H9 (cell line): ENCODE results near the gene ATG2B. TPM values are rescaled to one million over a fixed set of nuclear protein-coding genes. Genes with fewer than 3 reads are reported as not detected.

ENCODE experiments used
- DNase-seq: peaks from one replicate; pipeline ENCODE4 v3.0.0-alpha.2; 2017
- H2AFZ ChIP-seq: one replicate; pipeline ENCODE4 v1.6.1; 2013; ENCODE audit warnings: mild to moderate bottlenecking, low read length, control low read depth, moderate library complexity
- H2AK5ac ChIP-seq: 2 replicates; pipeline ENCODE4 v1.6.1; 2013; ENCODE audit warnings: low read length, control low read depth, mixed read lengths; ENCODE audit not compliant: insufficient read length
- H2BK120ac ChIP-seq: one replicate; pipeline ENCODE4 v1.6.1; 2013; ENCODE audit warnings: low read depth, mild to moderate bottlenecking, low read length, control low read depth, inconsistent platforms; ENCODE audit not compliant: poor library complexity, severe bottlenecking
- H2BK12ac ChIP-seq: 2 replicates; pipeline ENCODE4 v1.6.1; 2013; ENCODE audit warnings: low read length, control low read depth, mixed read lengths, low read depth; ENCODE audit not compliant: insufficient read length
- H2BK15ac ChIP-seq: 2 replicates; pipeline ENCODE4 v1.6.1; 2013; ENCODE audit warnings: low read depth, low read length, control low read depth
- H2BK20ac ChIP-seq: one replicate; pipeline ENCODE4 v1.6.1; 2013; ENCODE audit warnings: low read depth, mild to moderate bottlenecking, low read length, control low read depth, inconsistent platforms; ENCODE audit not compliant: poor library complexity, severe bottlenecking
- H2BK5ac ChIP-seq: 2 replicates; pipeline ENCODE4 v1.6.1; 2013; ENCODE audit warnings: low read length, control low read depth, mixed read lengths; ENCODE audit not compliant: insufficient read length
- H3K14ac ChIP-seq: 2 replicates; pipeline ENCODE4 v1.6.1; 2013; ENCODE audit warnings: low read length, control low read depth; ENCODE audit not compliant: insufficient read depth
- H3K18ac ChIP-seq: 2 replicates; pipeline ENCODE4 v1.6.1; 2013; ENCODE audit warnings: low read depth, mild to moderate bottlenecking, mixed read lengths, low read length, control low read depth; ENCODE audit not compliant: insufficient read length
- H3K23ac ChIP-seq: 2 replicates; pipeline ENCODE4 v1.6.1; 2013; ENCODE audit warnings: low read length, control low read depth, mixed read lengths, low read depth; ENCODE audit not compliant: insufficient read length
- H3K23me2 ChIP-seq: 2 replicates; pipeline ENCODE4 v1.6.1; 2013; ENCODE audit warnings: low read depth, mild to moderate bottlenecking, mixed read lengths, low read length, control low read depth; ENCODE audit not compliant: insufficient read length, poor library complexity, severe bottlenecking
- H3K27ac ChIP-seq: 2 replicates; pipeline ENCODE4 v1.5.1; 2013; ENCODE audit warnings: low read length, control low read depth, mixed read lengths, low read depth; ENCODE audit not compliant: insufficient read length
- H3K27me3 ChIP-seq: 2 replicates; pipeline ENCODE4 v1.6.1; 2013; ENCODE audit warnings: low read length, control low read depth, inconsistent platforms; ENCODE audit not compliant: insufficient read depth
- H3K4ac ChIP-seq: 2 replicates; pipeline ENCODE4 v1.6.1; 2013; ENCODE audit warnings: low read depth, mild to moderate bottlenecking, control low read depth, inconsistent platforms, low read length, moderate library complexity
- H3K4me1 ChIP-seq: 2 replicates; pipeline ENCODE4 v1.6.1; 2013; ENCODE audit warnings: low read length, control low read depth, inconsistent platforms; ENCODE audit not compliant: insufficient read depth
- H3K4me2 ChIP-seq: 2 replicates; pipeline ENCODE4 v1.6.1; 2013; ENCODE audit warnings: low read length, control low read depth, mixed read lengths; ENCODE audit not compliant: insufficient read length, insufficient read depth
- H3K56ac ChIP-seq: 2 replicates; pipeline ENCODE4 v1.6.1; 2013; ENCODE audit warnings: low read depth, mild to moderate bottlenecking, mixed read lengths, low read length, control low read depth; ENCODE audit not compliant: insufficient read length
- H3K79me1 ChIP-seq: 2 replicates; pipeline ENCODE4 v1.6.1; 2013; ENCODE audit warnings: low read depth, mild to moderate bottlenecking, moderate library complexity, low read length, control low read depth, inconsistent platforms; ENCODE audit not compliant: insufficient read depth, poor library complexity, severe bottlenecking
- H3K79me2 ChIP-seq: 2 replicates; pipeline ENCODE4 v1.6.1; 2013; ENCODE audit warnings: low read length, control low read depth, inconsistent platforms; ENCODE audit not compliant: insufficient read depth
- H3K9ac ChIP-seq: 2 replicates; pipeline ENCODE4 v1.6.1; 2013; ENCODE audit warnings: low read length, control low read depth, mixed read lengths; ENCODE audit not compliant: insufficient read length; ENCODE audit errors: extremely low read depth
- H3K9me3 ChIP-seq: one replicate; pipeline ENCODE4 v1.6.1; 2013; ENCODE audit warnings: low read depth, low read length, inconsistent platforms; ENCODE audit not compliant: control insufficient read depth
- H3T11ph ChIP-seq: one replicate; pipeline ENCODE4 v1.6.1; 2013; ENCODE audit warnings: mild to moderate bottlenecking, low read length, control low read depth, inconsistent platforms
- H4K20me1 ChIP-seq: one replicate; pipeline ENCODE4 v1.6.1; 2013; ENCODE audit not compliant: control insufficient read depth, insufficient read length, insufficient read depth
- H4K5ac ChIP-seq: 2 replicates; pipeline ENCODE4 v1.6.1; 2013; ENCODE audit warnings: low read depth, mild to moderate bottlenecking, mixed read lengths, low read length, control low read depth; ENCODE audit not compliant: insufficient read length
- H4K8ac ChIP-seq: replicated peaks from 2 replicates; pipeline ENCODE4 v1.6.1; 2013; ENCODE audit warnings: low read length, control low read depth, mixed read lengths, low read depth; ENCODE audit not compliant: insufficient read length
- H4K91ac ChIP-seq: 2 replicates; pipeline ENCODE4 v1.6.1; 2013; ENCODE audit warnings: low read depth, mild to moderate bottlenecking, moderate library complexity, mixed read lengths, low read length, control low read depth; ENCODE audit not compliant: insufficient read length
- H3K27ac Mint-ChIP-seq, 3 experiments: 2 replicates in 2 of 3; 3 replicates in 1 of 3; pipeline ENCODE4 v1.8.0; 2020 to 2021; ENCODE audit warnings: mixed read lengths in 3 of 3, mild to moderate bottlenecking in 1 of 3, moderate library complexity in 1 of 3
- H3K27me3 Mint-ChIP-seq: 2 replicates; pipeline ENCODE4 v1.8.0; 2021; ENCODE audit warnings: low read depth, mild to moderate bottlenecking, moderate library complexity, mixed read lengths
- H3K36me3 Mint-ChIP-seq, 3 experiments: 2 replicates in 2 of 3; 3 replicates in 1 of 3; pipeline ENCODE4 v1.8.0; 2020 to 2021; ENCODE audit warnings: low read depth in 3 of 3, mixed read lengths in 3 of 3; ENCODE audit not compliant: insufficient read depth in 1 of 3
- H3K4me1 Mint-ChIP-seq, 2 experiments: 2 replicates each; pipeline ENCODE4 v1.8.0; 2020; ENCODE audit warnings: mixed read lengths in 2 of 2
- H3K4me3 Mint-ChIP-seq, 2 experiments: 2 replicates in 1 of 2; 3 replicates in 1 of 2; pipeline ENCODE4 v1.8.0; 2020 to 2021; ENCODE audit warnings: mild to moderate bottlenecking in 2 of 2, mixed read lengths in 2 of 2, moderate library complexity in 1 of 2
- H3K9me3 Mint-ChIP-seq, 2 experiments: 2 replicates in 1 of 2; 3 replicates in 1 of 2; pipeline ENCODE4 v1.8.0; 2020; ENCODE audit warnings: mild to moderate bottlenecking in 2 of 2, mixed read lengths in 2 of 2, moderate library complexity in 1 of 2
- WGBS: extraction: QIAGEN DNeasy Blood & Tissue Kit; methylation state at CpG from one replicate; pipeline ENCODE4 v1.1.7; 2013; ENCODE audit warnings: missing lambda C conversion rate, low lambda C conversion rate, mixed read lengths; ENCODE audit not compliant: insufficient read length; ENCODE audit errors: extremely low coverage; 5-methylcytosine and 5-hydroxymethylcytosine counted together
- total RNA-seq: library from RNA; stranded (reverse); gene quantifications from 2 replicates; pipeline ENCODE4 v1.2.1, GENCODE V29; 2021
- TF ChIP-seq, protein P1 (sequence below): fragments of 200-600 bp; sonication (generic); conservative IDR thresholded peaks from 3 replicates; pipeline ENCODE4 v1.8.0; 2021; ENCODE audit warnings: antibody characterized with exemption, mild to moderate bottlenecking

The ATG2B gene
- total RNA-seq, 1 experiment from 2014 or later, result 12.6 TPM

DNA sequence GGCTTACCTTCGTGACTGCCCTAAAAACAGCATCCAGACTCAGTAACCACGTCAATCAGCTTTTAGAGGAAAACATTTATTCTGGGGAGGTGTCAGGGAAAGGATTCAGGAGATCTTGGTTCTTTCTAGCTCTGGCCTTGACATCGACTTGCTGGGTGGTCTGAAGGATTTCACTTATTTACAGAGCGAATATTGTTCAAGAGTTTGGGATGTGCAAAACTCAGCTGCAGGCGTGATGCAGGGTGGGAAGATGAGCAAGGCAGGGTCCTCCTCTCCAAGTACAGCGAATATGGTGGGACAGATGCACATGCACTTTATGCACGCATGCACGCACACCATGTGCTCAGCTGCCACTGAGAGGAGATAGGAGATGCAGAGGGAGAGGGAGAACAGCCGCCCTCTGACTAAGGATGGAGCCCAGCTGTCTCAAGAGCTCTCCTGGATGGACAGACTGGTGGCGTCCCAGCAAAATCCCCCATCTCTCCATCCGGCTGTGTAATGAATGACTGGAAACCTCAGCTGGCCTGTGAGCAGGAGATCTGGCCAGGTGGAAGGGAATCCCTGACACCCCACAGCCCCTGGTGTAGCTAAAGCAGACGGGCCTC is 131.5 kb downstream of the ATG2B start:
- peaks cover 6% of the 10 kb centered on the region for H3K4me1 ChIP-seq
- H3K9me3 ChIP-seq, result peaks cover 5% of the 10 kb centered on the region
- no peak overlapping the region for H3K56ac ChIP-seq
- no peak overlapping the region for H3K4ac ChIP-seq
- no peak overlapping the region for H3K4me2 ChIP-seq
- no peak overlapping the region for H3K18ac ChIP-seq
- no peaks in the 10 kb centered on the region for H3K27me3 ChIP-seq
- H3K79me1 ChIP-seq, result no peaks in the 10 kb centered on the region
- H3K27me3 Mint-ChIP-seq, result peaks cover 3% of the 10 kb centered on the region; the same call in 1 of the 2 replicates
- no peak overlapping the region for H2AK5ac ChIP-seq
- no peaks in the 10 kb centered on the region for H4K20me1 ChIP-seq
- TF ChIP-seq, protein P1, sequence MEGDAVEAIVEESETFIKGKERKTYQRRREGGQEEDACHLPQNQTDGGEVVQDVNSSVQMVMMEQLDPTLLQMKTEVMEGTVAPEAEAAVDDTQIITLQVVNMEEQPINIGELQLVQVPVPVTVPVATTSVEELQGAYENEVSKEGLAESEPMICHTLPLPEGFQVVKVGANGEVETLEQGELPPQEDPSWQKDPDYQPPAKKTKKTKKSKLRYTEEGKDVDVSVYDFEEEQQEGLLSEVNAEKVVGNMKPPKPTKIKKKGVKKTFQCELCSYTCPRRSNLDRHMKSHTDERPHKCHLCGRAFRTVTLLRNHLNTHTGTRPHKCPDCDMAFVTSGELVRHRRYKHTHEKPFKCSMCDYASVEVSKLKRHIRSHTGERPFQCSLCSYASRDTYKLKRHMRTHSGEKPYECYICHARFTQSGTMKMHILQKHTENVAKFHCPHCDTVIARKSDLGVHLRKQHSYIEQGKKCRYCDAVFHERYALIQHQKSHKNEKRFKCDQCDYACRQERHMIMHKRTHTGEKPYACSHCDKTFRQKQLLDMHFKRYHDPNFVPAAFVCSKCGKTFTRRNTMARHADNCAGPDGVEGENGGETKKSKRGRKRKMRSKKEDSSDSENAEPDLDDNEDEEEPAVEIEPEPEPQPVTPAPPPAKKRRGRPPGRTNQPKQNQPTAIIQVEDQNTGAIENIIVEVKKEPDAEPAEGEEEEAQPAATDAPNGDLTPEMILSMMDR, result no peak
- WGBS, result no CpG with 5 or more reads among the region's 12 CpGs
- no peak overlapping the region for H2BK20ac ChIP-seq
- no peak overlapping the region for H2BK12ac ChIP-seq
- H2BK120ac ChIP-seq, result no peak overlapping the region
- no peaks in the 10 kb centered on the region for H3K23me2 ChIP-seq
- H3T11ph ChIP-seq, result no peak overlapping the region
- H2BK5ac ChIP-seq, result no peak overlapping the region
- no peak overlapping the region for H2AFZ ChIP-seq
- H3K36me3 Mint-ChIP-seq, result peaks cover 0 to 9% (median 0%) of the 10 kb centered on the region in 3 experiments; a peak in 4 of 7 replicates
- H3K9me3 Mint-ChIP-seq, result peaks cover 9 to 12% of the 10 kb centered on the region in 2 experiments
- no peak overlapping the region for H3K27ac Mint-ChIP-seq
- H3K4me1 Mint-ChIP-seq, result peaks cover 14 to 19% of the 10 kb centered on the region in 2 experiments
- no peak overlapping the region for H4K8ac ChIP-seq
- no peak overlapping the region for H3K4me3 Mint-ChIP-seq
- no peak overlapping the region for H3K9ac ChIP-seq
- no peak for DNase-seq
- H4K91ac ChIP-seq, result no peak overlapping the region
- H3K23ac ChIP-seq, result no peak overlapping the region
- H3K27ac ChIP-seq, result no peak overlapping the region
- no peak overlapping the region for H2BK15ac ChIP-seq
- H4K5ac ChIP-seq, result no peak overlapping the region
- H3K14ac ChIP-seq, result no peak overlapping the region
- no peaks in the 10 kb centered on the region for H3K79me2 ChIP-seq
